ENCODE results near the gene RNF130. TPM values are rescaled to one million over a fixed set of nuclear protein-coding genes. Genes with fewer than 3 reads are reported as not detected.
"Not testable (repeated sequence)": the region's sequence is repeated elsewhere in the genome, so short reads cannot be mapped to it uniquely, and the experiment has no call there.

RNF130 gene
- polyA plus RNA-seq, 3 donors from 2014 or later: 24.8 to 42.8 (median 38.2) TPM

DNA sequence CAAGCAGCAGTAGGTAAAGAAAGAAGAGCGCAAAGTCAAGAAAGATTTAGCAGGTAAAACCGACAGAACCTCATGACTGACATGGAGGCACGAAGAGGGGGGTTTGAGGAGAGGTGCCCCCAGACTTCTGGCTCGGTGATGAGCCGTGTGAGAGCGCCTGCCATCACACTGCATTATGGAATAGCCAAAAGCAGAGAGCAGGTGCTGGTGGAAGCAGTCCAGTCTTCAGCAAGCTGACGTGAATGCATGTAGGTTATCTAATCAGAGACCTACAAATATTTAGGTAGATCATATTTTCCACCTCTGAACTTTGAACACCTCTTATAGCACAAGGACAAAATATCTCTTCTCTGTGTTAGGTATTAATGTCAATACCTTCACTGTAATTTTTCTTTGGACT is 68.4 kb downstream of the RNF130 start:
- H3K27ac Mint-ChIP-seq: no peak overlapping the region
- H3K36me3 Mint-ChIP-seq: peaks cover 4 to 9% (median 8%) of the 10 kb centered on the region in 3 donors
- H3K27me3 Mint-ChIP-seq (ENCODE audit: low read depth in 3 of 3): peaks cover 0 to 2% (median 0%) of the 10 kb centered on the region in 3 donors
- H3K9me3 Mint-ChIP-seq: no peaks in the 10 kb centered on the region
- DNase-seq: no peak
- H3K4me3 Mint-ChIP-seq: no peak overlapping the region
- peaks cover 61 to 75% of the 10 kb centered on the region in 2 donors for H3K4me1 Mint-ChIP-seq

DNA sequence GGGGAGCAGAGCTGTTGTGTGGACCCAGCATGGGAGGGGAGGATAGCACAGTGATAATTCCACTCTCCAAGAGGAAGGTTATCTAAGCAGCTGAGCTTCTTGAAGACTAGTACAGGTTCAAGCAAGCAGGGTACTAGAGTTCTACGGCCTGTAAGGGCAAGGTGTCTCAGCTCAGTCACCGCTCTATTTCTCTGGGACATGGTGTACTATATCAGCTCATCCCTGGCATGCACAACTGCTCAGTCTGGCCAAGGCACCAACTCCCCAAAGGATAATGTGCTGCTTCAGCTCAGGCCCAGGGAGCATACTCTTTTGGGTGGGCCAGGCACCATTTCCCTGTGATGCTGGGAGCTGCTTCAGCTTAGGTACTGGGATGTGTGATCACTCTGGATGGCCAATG is 69.8 kb downstream of the RNF130 start:
- no peak for DNase-seq
- no peaks in the 10 kb centered on the region for H3K9me3 Mint-ChIP-seq
- H3K27me3 Mint-ChIP-seq (ENCODE audit: low read depth in 3 of 3): peaks cover 0 to 2% (median 2%) of the 10 kb centered on the region in 3 donors
- peak overlapping the region in 1 of 6 donors; percentile 17 for H3K27ac Mint-ChIP-seq
- H3K36me3 Mint-ChIP-seq: peaks cover 4 to 9% (median 8%) of the 10 kb centered on the region in 3 donors
- no peak overlapping the region for H3K4me3 Mint-ChIP-seq
- peaks cover 49 to 64% of the 10 kb centered on the region in 2 donors for H3K4me1 Mint-ChIP-seq

DNA sequence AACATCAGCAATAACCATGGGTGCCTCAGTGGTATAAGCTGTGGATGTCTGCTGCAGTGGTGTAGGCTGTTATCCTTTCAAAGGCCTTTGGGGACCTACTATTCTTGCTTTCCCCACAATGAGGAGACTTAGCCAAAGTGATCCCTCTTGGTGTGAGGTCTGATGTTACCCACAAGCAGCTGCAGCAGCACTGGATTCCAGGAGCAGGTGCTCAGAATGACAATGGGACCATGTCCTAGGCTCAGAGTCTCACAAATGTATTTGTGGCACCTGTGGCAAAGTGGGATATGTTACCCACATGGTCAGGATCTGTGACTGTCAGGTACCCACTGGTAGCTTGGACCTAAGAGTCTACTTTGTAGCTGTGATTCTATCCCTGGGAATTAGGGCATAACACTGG is 70.4 kb downstream of the RNF130 start:
- Mint-ChIP-seq H3K27ac (no peak overlapping the region), H3K9me3 (no peaks in the 10 kb centered on the region), H3K4me3 (no peak overlapping the region), H3K36me3 (peaks cover 4 to 9% (median 9%) of the 10 kb centered on the region in 3 donors), H3K4me1 (peaks cover 43 to 58% of the 10 kb centered on the region in 2 donors), H3K27me3 (ENCODE audit: low read depth in 3 of 3) (peaks cover 0 to 2% (median 2%) of the 10 kb centered on the region in 3 donors)
- DNase-seq: no peak

DNA sequence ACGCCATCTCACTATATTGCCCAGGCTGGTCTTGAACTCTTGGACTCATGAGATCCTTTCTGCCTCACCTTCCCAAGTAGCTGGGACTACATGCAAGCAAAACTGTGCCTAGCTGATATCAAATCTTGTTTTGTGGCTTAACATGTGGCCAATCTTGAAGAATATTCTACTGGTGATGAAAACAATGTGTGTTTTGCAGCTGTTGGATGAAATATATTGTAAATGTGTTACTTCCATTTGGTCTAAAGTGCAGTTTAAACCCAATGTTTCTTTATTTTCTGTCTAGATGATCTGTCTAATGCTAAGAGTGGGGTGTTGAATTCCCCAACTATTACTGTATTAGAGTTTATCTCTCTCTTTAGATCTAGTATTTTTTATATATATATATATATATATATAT is 73.1 kb downstream of the RNF130 start:
- Mint-ChIP-seq H3K9me3 (no peaks in the 10 kb centered on the region), H3K36me3 (peaks cover 6 to 10% (median 9%) of the 10 kb centered on the region in 3 donors), H3K27me3 (ENCODE audit: low read depth in 3 of 3) (peaks cover 0 to 2% (median 1%) of the 10 kb centered on the region in 3 donors), H3K4me3 (peak overlapping the region in 1 of 5 donors; percentile 17), H3K4me1 (peaks cover 29 to 41% of the 10 kb centered on the region in 2 donors), H3K27ac (peak overlapping the region in 3 of 6 donors; percentile 11 to 35 (median 34))
- DNase-seq: peak; percentile 9 to 38 (median 37)

DNA sequence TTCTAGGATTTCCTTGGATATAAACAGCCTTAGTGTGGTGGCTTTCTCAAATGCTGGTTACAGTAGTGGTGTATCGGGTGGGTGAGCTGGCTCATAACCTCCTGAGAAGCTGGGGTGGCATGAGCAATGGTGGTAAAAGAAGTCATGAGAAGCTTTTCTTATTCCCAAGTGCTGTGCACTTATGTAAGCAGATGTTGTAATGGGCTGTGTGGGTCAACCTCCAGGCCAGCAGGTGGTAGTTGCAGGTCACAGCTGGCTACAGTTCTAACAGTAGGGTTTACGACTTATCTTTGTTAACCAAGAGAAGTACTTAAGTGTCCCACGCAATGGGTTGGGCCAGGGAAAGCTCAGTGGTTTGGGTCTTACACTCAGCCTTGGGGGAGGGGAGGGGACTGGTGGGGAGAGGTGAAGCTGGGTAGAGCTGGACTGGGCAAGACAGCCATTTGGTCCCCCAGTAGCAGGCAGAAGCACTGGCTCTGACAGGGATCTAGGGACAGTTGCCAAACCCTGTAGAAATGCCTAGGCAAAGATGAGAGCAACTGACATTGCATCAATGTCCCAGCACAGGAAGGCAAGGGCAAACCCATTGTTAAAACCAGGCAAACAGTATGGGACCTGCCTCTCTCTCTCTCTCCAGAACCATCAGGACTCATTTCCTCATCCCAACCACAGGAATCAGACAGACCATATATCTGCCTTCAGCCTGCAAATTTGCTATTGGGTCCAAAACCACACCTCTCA is 76.8 kb downstream of the RNF130 start:
- H3K27me3 Mint-ChIP-seq (ENCODE audit: low read depth in 3 of 3): peaks cover 0 to 2% (median 1%) of the 10 kb centered on the region in 3 donors
- H3K4me3 Mint-ChIP-seq: no peak overlapping the region
- no peaks in the 10 kb centered on the region for H3K9me3 Mint-ChIP-seq
- no peak overlapping the region for H3K27ac Mint-ChIP-seq
- DNase-seq: no peak
- peaks cover 9 to 13% of the 10 kb centered on the region in 2 donors for H3K4me1 Mint-ChIP-seq
- H3K36me3 Mint-ChIP-seq: peaks cover 2 to 7% (median 3%) of the 10 kb centered on the region in 3 donors

DNA sequence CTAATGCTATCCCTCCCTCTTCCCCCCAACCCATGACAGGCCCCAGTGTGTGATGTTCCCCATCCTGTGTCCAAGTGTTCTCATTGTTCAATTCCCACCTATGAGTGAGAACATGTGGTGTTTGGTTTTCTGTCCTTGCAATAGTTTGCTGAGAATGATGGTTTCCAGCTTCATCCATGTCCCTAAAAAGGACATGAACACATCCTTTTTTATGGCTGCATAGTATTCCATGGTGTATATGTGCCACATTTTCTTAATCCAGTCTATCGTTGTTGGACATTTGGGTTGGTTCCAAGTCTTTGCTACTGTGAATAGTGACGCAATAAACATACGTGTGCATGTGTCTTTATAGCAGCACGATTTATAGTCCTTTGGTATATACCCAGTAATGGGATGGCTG is 78.7 kb downstream of the RNF130 start:
- H3K9me3 Mint-ChIP-seq; DNase-seq; H3K27ac Mint-ChIP-seq; H3K27me3 Mint-ChIP-seq (ENCODE audit: low read depth in 3 of 3); H3K36me3 Mint-ChIP-seq; H3K4me3 Mint-ChIP-seq; H3K4me1 Mint-ChIP-seq: not testable (repeated sequence)

DNA sequence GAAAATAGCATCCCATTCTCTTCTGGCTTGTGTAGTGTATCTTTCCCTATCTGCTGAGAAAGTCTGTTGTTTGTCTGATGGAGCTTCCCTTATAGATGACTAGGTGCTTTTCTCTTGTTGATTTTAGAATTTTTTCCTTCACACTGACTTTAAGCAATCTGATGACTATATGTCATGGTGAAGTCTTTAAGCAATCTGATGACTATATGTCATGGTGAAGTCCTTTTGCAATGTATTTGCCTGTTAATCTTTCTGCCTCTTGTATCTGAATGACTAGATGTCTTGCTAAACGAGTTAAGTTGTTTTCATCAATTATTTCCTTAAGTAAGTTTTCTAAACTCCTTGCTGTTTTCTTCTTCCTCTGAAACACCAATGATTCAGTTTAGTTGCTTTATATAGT is 80.5 kb downstream of the RNF130 start:
- no peak overlapping the region for H3K27ac Mint-ChIP-seq
- peaks cover 0 to 7% (median under 1%) of the 10 kb centered on the region in 3 donors for H3K36me3 Mint-ChIP-seq
- H3K4me1 Mint-ChIP-seq: no peaks in the 10 kb centered on the region
- H3K4me3 Mint-ChIP-seq: no peak overlapping the region
- no peak for DNase-seq
- peaks cover 0 to 1% (median 0%) of the 10 kb centered on the region in 3 donors for H3K27me3 Mint-ChIP-seq (ENCODE audit: low read depth in 3 of 3)
- H3K9me3 Mint-ChIP-seq: no peaks in the 10 kb centered on the region

DNA sequence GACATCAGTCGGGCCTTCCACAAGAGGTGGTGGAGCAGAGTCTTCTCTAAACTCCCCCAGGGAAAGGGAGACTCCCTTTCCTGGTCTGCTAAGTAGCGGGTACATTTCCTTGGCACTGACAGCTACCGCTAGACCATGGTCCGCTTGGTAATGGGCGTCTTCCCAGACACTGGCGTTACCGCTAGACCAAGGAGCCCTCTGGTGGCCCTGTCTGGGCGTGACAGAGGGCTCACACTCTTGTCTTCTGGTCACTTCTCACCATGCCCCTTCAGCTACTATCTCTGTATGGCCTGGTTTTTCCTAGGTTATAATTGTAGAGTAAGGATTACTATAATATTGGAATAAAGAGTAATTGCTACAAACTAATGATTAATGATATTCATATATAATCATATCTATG is 81.0 kb downstream of the RNF130 start:
- not testable (repeated sequence) for H3K9me3 Mint-ChIP-seq; H3K4me1 Mint-ChIP-seq; H3K4me3 Mint-ChIP-seq; H3K36me3 Mint-ChIP-seq; H3K27me3 Mint-ChIP-seq (ENCODE audit: low read depth in 3 of 3); H3K27ac Mint-ChIP-seq; DNase-seq

DNA sequence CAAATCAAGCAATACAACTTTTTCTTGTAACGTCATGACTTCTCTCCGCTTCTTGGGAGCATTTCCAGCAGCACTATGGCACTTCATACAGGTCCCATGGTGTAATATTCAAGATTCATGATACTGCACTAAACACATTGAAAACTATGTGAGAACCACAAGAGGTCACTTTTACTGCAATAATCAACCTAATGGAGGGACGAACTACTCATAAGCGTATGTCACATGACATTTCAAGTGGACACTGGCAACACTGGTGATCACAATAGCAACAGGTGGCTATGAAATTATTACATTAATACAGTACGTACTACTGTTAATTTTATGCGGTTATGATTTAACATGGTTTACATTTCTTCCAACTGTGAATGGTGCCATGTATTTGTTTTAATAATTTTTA is 85.2 kb downstream of the RNF130 start:
- H3K27me3 Mint-ChIP-seq (ENCODE audit: low read depth in 3 of 3): no peaks in the 10 kb centered on the region
- peak in 1 of 3 donors; percentile 4 for DNase-seq
- no peaks in the 10 kb centered on the region for H3K9me3 Mint-ChIP-seq
- H3K36me3 Mint-ChIP-seq: peaks cover 0 to 9% (median 0%) of the 10 kb centered on the region in 3 donors
- H3K27ac Mint-ChIP-seq: no peak overlapping the region
- no peaks in the 10 kb centered on the region for H3K4me1 Mint-ChIP-seq
- no peak overlapping the region for H3K4me3 Mint-ChIP-seq

DNA sequence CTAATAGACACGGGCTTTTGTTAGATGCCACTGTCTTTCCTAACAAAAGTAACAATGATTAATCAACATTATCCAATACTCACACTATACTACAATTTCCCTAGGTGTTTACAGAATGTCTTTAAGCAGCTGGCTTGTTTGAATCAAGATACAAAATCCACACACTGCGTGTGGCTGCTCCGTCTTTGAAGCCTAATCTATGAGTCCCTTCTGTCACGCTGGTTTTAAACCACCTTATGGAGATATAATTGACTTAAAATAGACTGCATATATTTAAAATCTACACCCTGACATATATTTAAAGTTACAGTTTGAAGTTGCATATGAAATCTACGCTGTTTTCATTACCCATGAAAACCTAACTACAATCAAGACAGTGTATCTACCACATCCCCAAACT is 89.9 kb downstream of the RNF130 start:
- H3K4me3 Mint-ChIP-seq: no peak overlapping the region
- H3K9me3 Mint-ChIP-seq: no peaks in the 10 kb centered on the region
- no peak overlapping the region for H3K27ac Mint-ChIP-seq
- DNase-seq: no peak
- peaks cover 9 to 23% (median 10%) of the 10 kb centered on the region in 3 donors for H3K36me3 Mint-ChIP-seq
- H3K27me3 Mint-ChIP-seq (ENCODE audit: low read depth in 3 of 3): peaks cover 0 to 2% (median 0%) of the 10 kb centered on the region in 3 donors
- no peaks in the 10 kb centered on the region for H3K4me1 Mint-ChIP-seq

DNA sequence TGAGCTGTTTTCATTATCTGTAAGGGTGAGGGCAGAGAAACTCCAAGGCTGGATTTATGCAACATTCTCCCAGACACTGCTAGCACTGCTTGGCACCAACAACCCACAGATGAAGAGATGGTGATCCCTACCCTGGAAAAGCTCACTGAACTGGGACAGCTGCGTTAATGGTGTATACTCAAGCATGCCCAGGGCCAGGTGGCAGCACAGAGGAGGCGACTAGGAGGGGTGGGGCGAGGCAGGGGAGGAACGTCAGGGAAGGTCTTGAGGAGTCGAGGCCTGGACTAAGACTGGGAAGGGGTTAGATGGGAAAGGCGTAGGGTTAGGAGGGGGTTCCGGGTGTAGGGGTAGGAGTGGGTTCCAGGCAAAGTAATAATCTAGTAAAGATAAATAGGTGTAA is 90.8 kb downstream of the RNF130 start:
- Mint-ChIP-seq H3K27ac (no peak overlapping the region), H3K4me3 (no peak overlapping the region), H3K9me3 (no peaks in the 10 kb centered on the region), H3K36me3 (peaks cover 11 to 29% (median 14%) of the 10 kb centered on the region in 3 donors), H3K4me1 (no peaks in the 10 kb centered on the region), H3K27me3 (ENCODE audit: low read depth in 3 of 3) (peaks cover 0 to 2% (median 0%) of the 10 kb centered on the region in 3 donors)
- no peak for DNase-seq

DNA sequence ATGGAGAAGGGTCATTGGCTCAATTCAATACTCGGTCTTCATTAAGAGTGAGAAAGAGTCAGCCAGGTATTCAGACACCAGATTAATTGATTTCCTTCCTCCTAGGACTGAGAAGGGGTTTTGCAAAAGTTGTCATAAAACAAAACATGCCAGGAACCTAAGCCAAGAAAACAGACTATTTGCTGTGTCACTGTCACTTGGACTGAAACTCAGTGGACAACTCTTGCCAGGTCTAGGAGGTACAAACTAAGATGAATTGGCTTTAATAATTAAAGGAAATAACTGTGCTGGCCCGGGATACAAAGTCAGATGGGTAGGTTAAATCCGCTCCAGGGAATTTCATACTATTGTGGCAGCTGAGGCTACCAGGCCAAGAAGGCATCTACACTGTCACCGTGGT is 92.8 kb downstream of the RNF130 start:
- DNase-seq: no peak
- Mint-ChIP-seq H3K27me3 (ENCODE audit: low read depth in 3 of 3) (peaks cover 0 to 2% (median 0%) of the 10 kb centered on the region in 3 donors), H3K9me3 (no peaks in the 10 kb centered on the region), H3K36me3 (peaks cover 16 to 43% (median 26%) of the 10 kb centered on the region in 3 donors), H3K4me3 (no peak overlapping the region), H3K27ac (no peak overlapping the region), H3K4me1 (peaks cover 0 to 7% of the 10 kb centered on the region in 2 donors)

DNA sequence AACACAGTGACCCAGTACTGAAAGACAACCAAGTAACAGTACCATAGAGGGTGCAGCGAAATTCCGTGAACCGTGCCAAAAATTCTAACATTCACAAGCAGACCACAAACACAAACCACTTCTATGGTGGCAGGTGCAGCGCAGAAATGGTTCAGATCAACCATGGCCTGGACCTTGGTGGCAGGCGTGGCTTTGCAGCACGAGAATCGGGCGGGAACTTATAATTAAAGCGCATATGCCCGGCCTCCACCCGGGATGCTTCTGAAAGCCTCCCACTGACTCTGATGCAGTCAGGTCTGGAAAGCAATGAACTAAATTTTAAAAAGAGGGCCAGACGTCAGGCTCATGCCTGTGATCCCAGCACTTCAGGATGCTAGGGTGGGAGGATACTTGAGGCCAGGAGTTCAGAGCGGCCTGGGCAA is 95.8 kb downstream of the RNF130 start:
- H3K4me1 Mint-ChIP-seq: peaks cover 20 to 27% of the 10 kb centered on the region in 2 donors
- H3K27me3 Mint-ChIP-seq (ENCODE audit: low read depth in 3 of 3): peaks cover 0 to 5% (median 2%) of the 10 kb centered on the region in 3 donors
- H3K27ac Mint-ChIP-seq: peak overlapping the region in 1 of 6 donors; percentile 42
- peaks cover 0 to 1% (median 0%) of the 10 kb centered on the region in 6 donors for H3K9me3 Mint-ChIP-seq
- DNase-seq: no peak
- H3K36me3 Mint-ChIP-seq: peaks cover 16 to 41% (median 30%) of the 10 kb centered on the region in 3 donors
- H3K4me3 Mint-ChIP-seq: no peak overlapping the region

DNA sequence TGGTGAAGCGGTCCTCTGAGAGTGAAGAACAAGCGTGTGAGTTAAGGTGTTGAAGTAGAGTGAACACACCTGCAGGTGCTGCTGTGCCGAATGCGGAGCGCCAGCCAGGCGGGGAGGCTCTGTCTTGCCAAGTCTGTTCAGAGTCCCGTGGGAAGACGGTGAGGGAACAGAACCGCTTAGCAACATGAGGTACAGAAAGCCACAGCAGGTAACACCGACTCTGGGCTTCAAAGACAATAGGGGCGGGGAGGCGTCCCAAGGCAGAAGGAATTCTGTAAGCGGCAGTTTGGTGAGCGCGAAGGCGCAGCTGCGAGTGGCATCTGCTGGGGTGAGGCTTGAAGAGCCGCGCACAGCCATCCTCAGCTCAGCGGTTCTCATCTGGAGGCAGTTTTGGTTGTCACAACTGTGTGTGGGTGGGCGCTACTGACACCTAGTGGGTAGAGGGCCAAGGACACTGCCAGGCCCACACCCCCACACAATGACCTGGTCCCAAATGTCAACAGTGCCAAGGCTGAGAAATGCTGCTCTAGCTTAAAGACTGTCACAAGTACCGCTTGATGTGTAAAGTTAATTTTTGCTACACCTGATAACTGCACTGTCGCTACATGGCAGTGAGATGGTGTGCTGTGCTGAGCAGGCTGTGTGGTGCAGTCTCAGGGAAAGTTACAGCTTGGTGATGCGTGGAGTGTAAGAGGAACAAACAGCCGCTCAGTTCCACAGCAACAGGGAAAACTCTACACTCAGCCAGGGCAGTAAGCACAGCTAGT is 96.4 kb downstream of the RNF130 start:
- Mint-ChIP-seq H3K4me1 (peaks cover 24 to 29% of the 10 kb centered on the region in 2 donors), H3K36me3 (peaks cover 16 to 41% (median 30%) of the 10 kb centered on the region in 3 donors), H3K27ac (peak overlapping the region in 2 of 6 donors; percentile 14 to 38), H3K4me3 (no peak overlapping the region), H3K9me3 (peaks cover 0 to 1% (median 0%) of the 10 kb centered on the region in 6 donors), H3K27me3 (ENCODE audit: low read depth in 3 of 3) (peaks cover 0 to 5% (median 0%) of the 10 kb centered on the region in 3 donors)
- peak in 2 of 3 donors; percentile 16 to 34 for DNase-seq
